H9 (cell line): Measurements from ENCODE around the gene ZNF70. TPM values are rescaled to one million over a fixed set of nuclear protein-coding genes. Genes with fewer than 3 reads are reported as not detected.

ENCODE experiments used
- DNase-seq: peaks from one replicate; pipeline ENCODE4 v3.0.0-alpha.2; 2017
- H2AFZ ChIP-seq: one replicate; pipeline ENCODE4 v1.6.1; 2013; ENCODE audit warnings: mild to moderate bottlenecking, low read length, control low read depth, moderate library complexity
- H2AK5ac ChIP-seq: 2 replicates; pipeline ENCODE4 v1.6.1; 2013; ENCODE audit warnings: low read length, control low read depth, mixed read lengths; ENCODE audit not compliant: insufficient read length
- H2BK120ac ChIP-seq: one replicate; pipeline ENCODE4 v1.6.1; 2013; ENCODE audit warnings: low read depth, mild to moderate bottlenecking, low read length, control low read depth, inconsistent platforms; ENCODE audit not compliant: poor library complexity, severe bottlenecking
- H2BK12ac ChIP-seq: 2 replicates; pipeline ENCODE4 v1.6.1; 2013; ENCODE audit warnings: low read length, control low read depth, mixed read lengths, low read depth; ENCODE audit not compliant: insufficient read length
- H2BK15ac ChIP-seq: 2 replicates; pipeline ENCODE4 v1.6.1; 2013; ENCODE audit warnings: low read depth, low read length, control low read depth
- H2BK20ac ChIP-seq: one replicate; pipeline ENCODE4 v1.6.1; 2013; ENCODE audit warnings: low read depth, mild to moderate bottlenecking, low read length, control low read depth, inconsistent platforms; ENCODE audit not compliant: poor library complexity, severe bottlenecking
- H2BK5ac ChIP-seq: 2 replicates; pipeline ENCODE4 v1.6.1; 2013; ENCODE audit warnings: low read length, control low read depth, mixed read lengths; ENCODE audit not compliant: insufficient read length
- H3K14ac ChIP-seq: 2 replicates; pipeline ENCODE4 v1.6.1; 2013; ENCODE audit warnings: low read length, control low read depth; ENCODE audit not compliant: insufficient read depth
- H3K18ac ChIP-seq: 2 replicates; pipeline ENCODE4 v1.6.1; 2013; ENCODE audit warnings: low read depth, mild to moderate bottlenecking, mixed read lengths, low read length, control low read depth; ENCODE audit not compliant: insufficient read length
- H3K23ac ChIP-seq: 2 replicates; pipeline ENCODE4 v1.6.1; 2013; ENCODE audit warnings: low read length, control low read depth, mixed read lengths, low read depth; ENCODE audit not compliant: insufficient read length
- H3K23me2 ChIP-seq: 2 replicates; pipeline ENCODE4 v1.6.1; 2013; ENCODE audit warnings: low read depth, mild to moderate bottlenecking, mixed read lengths, low read length, control low read depth; ENCODE audit not compliant: insufficient read length, poor library complexity, severe bottlenecking
- H3K27ac ChIP-seq: 2 replicates; pipeline ENCODE4 v1.5.1; 2013; ENCODE audit warnings: low read length, control low read depth, mixed read lengths, low read depth; ENCODE audit not compliant: insufficient read length
- H3K27me3 ChIP-seq: 2 replicates; pipeline ENCODE4 v1.6.1; 2013; ENCODE audit warnings: low read length, control low read depth, inconsistent platforms; ENCODE audit not compliant: insufficient read depth
- H3K4ac ChIP-seq: 2 replicates; pipeline ENCODE4 v1.6.1; 2013; ENCODE audit warnings: low read depth, mild to moderate bottlenecking, control low read depth, inconsistent platforms, low read length, moderate library complexity
- H3K4me1 ChIP-seq: 2 replicates; pipeline ENCODE4 v1.6.1; 2013; ENCODE audit warnings: low read length, control low read depth, inconsistent platforms; ENCODE audit not compliant: insufficient read depth
- H3K4me2 ChIP-seq: 2 replicates; pipeline ENCODE4 v1.6.1; 2013; ENCODE audit warnings: low read length, control low read depth, mixed read lengths; ENCODE audit not compliant: insufficient read length, insufficient read depth
- H3K56ac ChIP-seq: 2 replicates; pipeline ENCODE4 v1.6.1; 2013; ENCODE audit warnings: low read depth, mild to moderate bottlenecking, mixed read lengths, low read length, control low read depth; ENCODE audit not compliant: insufficient read length
- H3K79me1 ChIP-seq: 2 replicates; pipeline ENCODE4 v1.6.1; 2013; ENCODE audit warnings: low read depth, mild to moderate bottlenecking, moderate library complexity, low read length, control low read depth, inconsistent platforms; ENCODE audit not compliant: insufficient read depth, poor library complexity, severe bottlenecking
- H3K79me2 ChIP-seq: 2 replicates; pipeline ENCODE4 v1.6.1; 2013; ENCODE audit warnings: low read length, control low read depth, inconsistent platforms; ENCODE audit not compliant: insufficient read depth
- H3K9ac ChIP-seq: 2 replicates; pipeline ENCODE4 v1.6.1; 2013; ENCODE audit warnings: low read length, control low read depth, mixed read lengths; ENCODE audit not compliant: insufficient read length; ENCODE audit errors: extremely low read depth
- H3K9me3 ChIP-seq: one replicate; pipeline ENCODE4 v1.6.1; 2013; ENCODE audit warnings: low read depth, low read length, inconsistent platforms; ENCODE audit not compliant: control insufficient read depth
- H3T11ph ChIP-seq: one replicate; pipeline ENCODE4 v1.6.1; 2013; ENCODE audit warnings: mild to moderate bottlenecking, low read length, control low read depth, inconsistent platforms
- H4K20me1 ChIP-seq: one replicate; pipeline ENCODE4 v1.6.1; 2013; ENCODE audit not compliant: control insufficient read depth, insufficient read length, insufficient read depth
- H4K5ac ChIP-seq: 2 replicates; pipeline ENCODE4 v1.6.1; 2013; ENCODE audit warnings: low read depth, mild to moderate bottlenecking, mixed read lengths, low read length, control low read depth; ENCODE audit not compliant: insufficient read length
- H4K8ac ChIP-seq: replicated peaks from 2 replicates; pipeline ENCODE4 v1.6.1; 2013; ENCODE audit warnings: low read length, control low read depth, mixed read lengths, low read depth; ENCODE audit not compliant: insufficient read length
- H4K91ac ChIP-seq: 2 replicates; pipeline ENCODE4 v1.6.1; 2013; ENCODE audit warnings: low read depth, mild to moderate bottlenecking, moderate library complexity, mixed read lengths, low read length, control low read depth; ENCODE audit not compliant: insufficient read length
- H3K27ac Mint-ChIP-seq, 3 experiments: 2 replicates in 2 of 3; 3 replicates in 1 of 3; pipeline ENCODE4 v1.8.0; 2020 to 2021; ENCODE audit warnings: mixed read lengths in 3 of 3, mild to moderate bottlenecking in 1 of 3, moderate library complexity in 1 of 3
- H3K27me3 Mint-ChIP-seq: 2 replicates; pipeline ENCODE4 v1.8.0; 2021; ENCODE audit warnings: low read depth, mild to moderate bottlenecking, moderate library complexity, mixed read lengths
- H3K36me3 Mint-ChIP-seq, 3 experiments: 2 replicates in 2 of 3; 3 replicates in 1 of 3; pipeline ENCODE4 v1.8.0; 2020 to 2021; ENCODE audit warnings: low read depth in 3 of 3, mixed read lengths in 3 of 3; ENCODE audit not compliant: insufficient read depth in 1 of 3
- H3K4me1 Mint-ChIP-seq, 2 experiments: 2 replicates each; pipeline ENCODE4 v1.8.0; 2020; ENCODE audit warnings: mixed read lengths in 2 of 2
- H3K4me3 Mint-ChIP-seq, 2 experiments: 2 replicates in 1 of 2; 3 replicates in 1 of 2; pipeline ENCODE4 v1.8.0; 2020 to 2021; ENCODE audit warnings: mild to moderate bottlenecking in 2 of 2, mixed read lengths in 2 of 2, moderate library complexity in 1 of 2
- H3K9me3 Mint-ChIP-seq, 2 experiments: 2 replicates in 1 of 2; 3 replicates in 1 of 2; pipeline ENCODE4 v1.8.0; 2020; ENCODE audit warnings: mild to moderate bottlenecking in 2 of 2, mixed read lengths in 2 of 2, moderate library complexity in 1 of 2
- WGBS: extraction: QIAGEN DNeasy Blood & Tissue Kit; methylation state at CpG from one replicate; pipeline ENCODE4 v1.1.7; 2013; ENCODE audit warnings: missing lambda C conversion rate, low lambda C conversion rate, mixed read lengths; ENCODE audit not compliant: insufficient read length; ENCODE audit errors: extremely low coverage; 5-methylcytosine and 5-hydroxymethylcytosine counted together
- total RNA-seq: library from RNA; stranded (reverse); gene quantifications from 2 replicates; pipeline ENCODE4 v1.2.1, GENCODE V29; 2021
- TF ChIP-seq, protein P1 (sequence below): fragments of 200-600 bp; sonication (generic); conservative IDR thresholded peaks from 3 replicates; pipeline ENCODE4 v1.8.0; 2021; ENCODE audit warnings: antibody characterized with exemption, mild to moderate bottlenecking

Gene ZNF70
- total RNA-seq, 1 experiment from 2014 or later, result 3.5 TPM

DNA sequence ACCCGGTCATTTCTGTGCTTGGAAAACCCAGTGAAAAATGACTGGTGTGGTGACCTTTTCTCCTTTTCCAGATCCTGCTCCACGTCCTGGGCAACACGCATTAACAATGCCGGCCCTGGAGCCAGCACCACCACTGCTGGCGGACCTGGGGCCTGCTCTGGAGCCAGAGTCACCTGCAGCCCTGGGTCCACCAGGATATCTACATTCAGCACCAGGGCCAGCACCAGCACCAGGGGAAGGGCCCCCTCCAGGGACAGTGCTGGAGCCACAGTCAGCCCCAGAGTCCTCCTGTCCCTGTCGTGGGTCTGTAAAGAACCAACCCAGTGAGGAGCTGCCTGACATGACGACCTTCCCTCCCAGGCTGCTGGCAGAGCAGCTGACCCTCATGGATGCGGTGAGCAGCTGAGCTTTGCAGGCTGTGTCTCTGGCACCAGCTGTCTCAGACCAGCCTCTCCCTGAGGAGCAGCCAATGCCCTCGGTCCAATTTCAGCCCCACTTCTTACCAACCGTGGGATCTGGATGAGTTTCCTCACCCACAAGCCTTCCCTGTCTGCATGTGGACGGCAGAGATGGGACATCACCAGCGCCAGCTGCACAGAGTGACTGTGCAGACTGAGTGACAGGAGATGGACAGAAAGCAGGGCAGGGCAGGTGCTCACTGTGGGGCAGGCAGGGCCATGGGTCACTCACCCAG, 58.2 kb downstream of the ZNF70 start:
- H3K4me2 ChIP-seq, result no peak overlapping the region
- no peak overlapping the region for H3K23ac ChIP-seq
- no peak overlapping the region for H3K4me3 Mint-ChIP-seq
- no peaks in the 10 kb centered on the region for H3K27me3 Mint-ChIP-seq
- no peaks in the 10 kb centered on the region for H3K79me2 ChIP-seq
- no peak overlapping the region for H2BK20ac ChIP-seq
- H3K79me1 ChIP-seq, result no peaks in the 10 kb centered on the region
- TF ChIP-seq, protein P1, sequence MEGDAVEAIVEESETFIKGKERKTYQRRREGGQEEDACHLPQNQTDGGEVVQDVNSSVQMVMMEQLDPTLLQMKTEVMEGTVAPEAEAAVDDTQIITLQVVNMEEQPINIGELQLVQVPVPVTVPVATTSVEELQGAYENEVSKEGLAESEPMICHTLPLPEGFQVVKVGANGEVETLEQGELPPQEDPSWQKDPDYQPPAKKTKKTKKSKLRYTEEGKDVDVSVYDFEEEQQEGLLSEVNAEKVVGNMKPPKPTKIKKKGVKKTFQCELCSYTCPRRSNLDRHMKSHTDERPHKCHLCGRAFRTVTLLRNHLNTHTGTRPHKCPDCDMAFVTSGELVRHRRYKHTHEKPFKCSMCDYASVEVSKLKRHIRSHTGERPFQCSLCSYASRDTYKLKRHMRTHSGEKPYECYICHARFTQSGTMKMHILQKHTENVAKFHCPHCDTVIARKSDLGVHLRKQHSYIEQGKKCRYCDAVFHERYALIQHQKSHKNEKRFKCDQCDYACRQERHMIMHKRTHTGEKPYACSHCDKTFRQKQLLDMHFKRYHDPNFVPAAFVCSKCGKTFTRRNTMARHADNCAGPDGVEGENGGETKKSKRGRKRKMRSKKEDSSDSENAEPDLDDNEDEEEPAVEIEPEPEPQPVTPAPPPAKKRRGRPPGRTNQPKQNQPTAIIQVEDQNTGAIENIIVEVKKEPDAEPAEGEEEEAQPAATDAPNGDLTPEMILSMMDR, result no peak
- H3K4me1 ChIP-seq, result no peaks in the 10 kb centered on the region
- H4K8ac ChIP-seq, result no peak overlapping the region
- H3K9me3 ChIP-seq, result no peaks in the 10 kb centered on the region
- no peak overlapping the region for H2BK5ac ChIP-seq
- H2AK5ac ChIP-seq, result no peak overlapping the region
- H2AFZ ChIP-seq, result no peak overlapping the region
- no peak overlapping the region for H3K27ac Mint-ChIP-seq
- H4K20me1 ChIP-seq, result no peaks in the 10 kb centered on the region
- H3K56ac ChIP-seq, result no peak overlapping the region
- H3K27me3 ChIP-seq, result no peaks in the 10 kb centered on the region
- H3K9ac ChIP-seq, result no peak overlapping the region
- no peak overlapping the region for H3K27ac ChIP-seq
- H2BK12ac ChIP-seq, result no peak overlapping the region
- no peak for DNase-seq
- no peaks in the 10 kb centered on the region for H3K9me3 Mint-ChIP-seq
- no peak overlapping the region for H3K4ac ChIP-seq
- peaks cover 21 to 44% (median 38%) of the 10 kb centered on the region in 3 experiments for H3K36me3 Mint-ChIP-seq
- no peaks in the 10 kb centered on the region for H3K4me1 Mint-ChIP-seq
- no peaks in the 10 kb centered on the region for H3K23me2 ChIP-seq
- H2BK120ac ChIP-seq, result no peak overlapping the region
- H4K91ac ChIP-seq, result no peak overlapping the region
- H2BK15ac ChIP-seq, result no peak overlapping the region
- H3K14ac ChIP-seq, result no peak overlapping the region
- H3K18ac ChIP-seq, result no peak overlapping the region
- no CpG with 5 or more reads among the region's 12 CpGs for WGBS
- no peak overlapping the region for H4K5ac ChIP-seq
- no peak overlapping the region for H3T11ph ChIP-seq
